HG03442 (cell line): ENCODE data around the gene OR2Y1.
"Not testable (repeated sequence)": the region's sequence is repeated elsewhere in the genome, so short reads cannot be mapped to it uniquely, and the experiment has no call there.

Experiments
- ATAC-seq: cut with Tn5 transposase; IDR thresholded peaks from one replicate; pipeline ENCODE4 v1.9.1; 2021; ENCODE audit warnings: mild to moderate bottlenecking, moderate library complexity; ENCODE audit not compliant: unreplicated experiment

OR2Y1 gene

DNA sequence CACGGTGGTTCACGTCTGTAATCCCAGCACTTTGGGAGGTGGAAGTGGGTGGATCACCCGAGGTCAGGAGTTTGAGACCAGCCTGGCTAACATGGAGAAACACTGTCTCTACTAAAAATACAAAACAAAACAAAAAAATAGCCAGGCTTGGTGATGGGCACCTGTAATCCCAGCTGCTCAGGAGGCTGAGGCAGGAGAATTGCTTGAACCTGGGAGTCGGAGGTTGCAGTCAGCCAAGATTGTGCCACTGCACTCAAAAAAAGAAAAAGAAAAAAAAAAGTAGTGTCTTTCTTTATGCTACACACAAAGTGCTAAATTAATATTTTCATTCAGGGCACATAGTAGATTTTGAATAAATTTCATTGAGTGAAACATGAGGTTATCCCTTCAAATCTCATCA is 1.1 kb upstream of the OR2Y1 start:
- not testable (repeated sequence) for ATAC-seq

DNA sequence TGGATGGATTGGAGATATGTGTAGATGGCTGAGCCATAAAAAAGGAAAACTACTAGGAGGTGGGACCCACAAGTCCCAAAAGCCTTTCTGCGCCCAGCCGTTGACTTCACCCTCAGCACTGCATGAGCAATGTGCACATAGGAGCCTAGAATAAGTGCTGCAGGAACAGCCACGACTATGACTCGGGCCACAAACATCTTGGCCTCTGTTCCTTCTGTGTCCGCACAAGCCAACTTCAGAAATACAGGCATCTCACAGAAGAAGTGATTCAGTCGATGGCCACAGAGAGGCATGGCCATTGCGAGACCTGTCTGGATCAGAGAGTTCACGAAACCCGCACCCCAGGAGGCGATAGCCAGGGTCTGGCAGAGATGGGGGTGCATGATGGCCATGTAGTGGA is 587 bp downstream of the OR2Y1 start:
- ATAC-seq: no peak

DNA sequence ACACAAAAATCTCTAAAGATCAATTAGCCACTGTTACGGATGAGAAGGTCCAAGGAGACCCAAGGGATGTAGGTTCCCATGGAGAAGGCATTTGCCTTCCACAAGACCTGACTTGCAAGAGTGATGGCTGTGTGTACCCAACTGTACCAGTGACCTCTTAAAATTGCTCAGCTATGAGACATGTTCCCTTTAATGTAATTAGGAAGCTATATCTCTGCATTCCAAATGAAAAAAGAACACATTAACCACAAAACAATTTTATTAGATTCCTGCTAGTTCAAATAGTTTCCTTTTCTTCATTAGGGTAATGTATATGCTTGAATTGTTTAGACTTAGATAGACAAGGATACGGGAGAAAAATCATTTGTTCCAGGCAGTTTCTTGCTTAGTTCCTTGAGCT is 3.3 kb downstream of the OR2Y1 start:
- ATAC-seq: no peak

DNA sequence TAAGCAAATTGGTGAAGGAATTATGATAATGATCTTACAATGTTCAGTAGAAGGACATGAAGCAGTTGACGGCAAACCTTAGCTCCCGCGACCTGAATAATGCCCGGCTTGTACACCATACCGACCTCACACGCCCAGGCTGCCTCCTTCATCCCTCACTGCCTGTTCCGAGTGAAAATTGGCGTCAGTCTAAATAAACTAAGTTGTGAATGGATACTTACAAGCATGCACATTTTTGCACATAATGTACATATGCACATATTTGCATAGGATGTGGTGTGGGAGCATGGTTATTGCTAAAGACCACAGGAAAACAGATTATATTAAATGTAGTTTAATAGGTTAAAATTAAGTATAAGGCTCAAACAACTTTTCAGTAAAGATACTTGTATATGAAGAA is 14.9 kb downstream of the OR2Y1 start:
- ATAC-seq: no peak

DNA sequence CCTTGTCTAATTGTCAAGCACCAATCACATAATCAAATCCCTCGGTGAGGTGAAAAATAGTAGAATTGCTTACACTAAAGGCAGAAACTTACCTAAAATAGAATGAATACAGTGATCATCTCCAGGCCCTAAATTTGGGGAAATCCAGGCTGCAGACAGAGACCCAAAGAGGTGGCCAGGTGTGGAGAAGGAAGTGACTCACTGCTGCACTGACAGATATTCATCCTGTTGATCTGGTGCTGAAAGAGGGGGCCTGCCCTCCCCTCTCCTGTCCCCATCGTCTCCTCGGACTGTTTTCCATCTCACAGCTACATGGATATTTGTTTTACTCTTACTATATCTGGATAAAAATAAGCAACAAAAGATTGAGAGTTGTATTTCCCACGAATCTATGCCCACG is 15.9 kb downstream of the OR2Y1 start:
- ATAC-seq: no peak

DNA sequence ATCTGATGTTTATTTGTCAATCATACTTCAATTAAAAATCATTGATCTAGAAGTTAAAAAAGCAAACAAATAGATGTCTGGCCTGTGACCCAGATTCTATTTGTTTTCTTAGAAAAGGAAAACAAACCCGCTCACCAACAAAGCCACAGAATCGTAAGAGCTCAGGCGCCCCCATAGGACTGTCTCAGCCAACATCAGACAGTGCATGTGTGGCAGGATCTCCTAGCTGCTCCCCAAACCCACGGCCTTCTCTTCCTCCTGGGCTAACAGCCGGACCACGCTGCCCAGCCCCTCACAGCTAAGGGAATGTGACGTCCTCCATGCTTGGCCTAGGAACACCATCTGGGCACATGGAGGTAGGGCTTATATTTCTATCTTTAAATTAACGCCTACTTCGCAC is 19.4 kb downstream of the OR2Y1 start:
- ATAC-seq: no peak

DNA sequence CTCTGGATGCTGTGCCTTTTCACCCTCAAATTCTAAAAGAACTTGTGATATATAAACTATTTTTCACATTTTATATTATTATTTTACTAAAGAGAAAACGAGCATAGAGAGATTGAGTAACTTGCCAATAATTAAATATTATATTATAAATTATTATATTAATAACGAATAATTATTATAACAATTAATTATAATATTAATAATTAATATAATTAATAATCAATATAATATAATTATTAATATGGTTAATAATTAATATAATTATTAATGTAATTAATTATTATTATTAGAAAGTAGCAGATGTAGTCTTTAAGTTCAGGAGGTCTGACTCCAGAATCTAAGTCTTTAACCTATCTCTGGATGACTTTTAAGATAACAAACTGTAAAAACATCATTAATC is 20.1 kb downstream of the OR2Y1 start:
- ATAC-seq: no peak

DNA sequence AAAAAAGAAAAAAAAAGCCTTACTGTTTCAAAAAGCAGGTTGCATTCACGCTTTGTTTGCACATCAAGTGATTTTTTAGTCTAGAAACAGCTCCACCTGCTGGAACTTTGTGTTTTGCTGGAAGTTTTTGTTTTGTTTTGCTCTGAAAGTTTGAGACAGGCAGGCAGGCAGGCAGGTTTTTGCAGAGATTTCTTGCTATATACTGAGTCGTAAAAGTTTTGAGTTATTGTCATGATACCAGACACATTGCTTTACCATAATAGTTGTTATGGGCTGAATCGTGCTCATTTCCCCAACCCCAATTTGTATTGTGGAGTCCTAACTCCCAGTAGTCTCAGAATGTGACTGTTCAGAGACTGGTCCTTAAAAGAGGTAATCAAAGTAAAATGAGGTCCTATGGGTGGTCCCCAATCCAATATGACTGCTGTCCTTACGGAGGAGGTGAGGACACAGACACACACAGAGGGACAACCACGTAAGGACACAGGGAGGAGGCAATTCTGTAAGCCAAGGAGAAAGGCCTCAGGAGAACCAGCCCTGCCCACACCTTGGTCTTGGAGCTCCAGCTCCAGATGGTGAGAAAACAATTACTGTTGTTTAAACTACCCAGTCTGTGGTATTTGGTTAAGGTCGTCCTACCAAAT is 20.9 kb downstream of the OR2Y1 start:
- ATAC-seq: no peak

DNA sequence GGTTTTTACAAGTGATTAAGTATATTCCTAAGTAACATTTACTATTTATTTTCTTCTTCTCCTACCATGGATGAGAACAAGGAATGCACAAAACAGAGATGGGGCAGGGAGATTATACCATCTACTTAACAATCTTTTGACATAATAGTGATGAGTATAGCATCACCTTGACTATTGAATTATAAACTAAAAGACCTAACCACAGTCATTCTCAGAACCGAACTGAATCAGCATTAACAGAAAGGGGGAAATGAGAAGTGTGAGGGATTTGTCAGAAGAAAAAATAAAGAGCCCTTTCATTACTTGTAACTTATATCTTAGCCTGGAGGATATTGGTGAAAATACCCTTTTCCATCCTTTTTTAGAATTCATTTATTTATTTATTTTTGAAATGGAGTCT is 21.9 kb downstream of the OR2Y1 start:
- ATAC-seq: peak; percentile 46

DNA sequence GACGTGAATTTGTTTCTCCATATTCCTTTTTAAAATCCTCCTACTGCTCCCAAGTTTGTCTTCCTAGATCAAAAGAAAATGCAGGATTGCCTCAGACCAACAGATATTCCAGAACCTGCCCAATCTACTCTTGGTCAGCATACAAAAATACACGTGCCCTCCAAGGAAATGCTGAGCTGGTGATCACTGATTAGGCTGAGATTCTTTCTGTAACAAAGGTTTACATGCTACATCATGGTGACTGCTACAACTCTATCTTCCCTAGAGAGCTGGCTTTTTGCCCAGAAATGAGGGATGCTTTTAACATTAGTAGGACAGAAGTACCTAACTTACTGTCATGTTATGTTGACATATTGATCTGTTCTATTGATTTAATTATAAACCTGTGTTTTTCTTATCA is 35.5 kb downstream of the OR2Y1 start:
- no peak for ATAC-seq

DNA sequence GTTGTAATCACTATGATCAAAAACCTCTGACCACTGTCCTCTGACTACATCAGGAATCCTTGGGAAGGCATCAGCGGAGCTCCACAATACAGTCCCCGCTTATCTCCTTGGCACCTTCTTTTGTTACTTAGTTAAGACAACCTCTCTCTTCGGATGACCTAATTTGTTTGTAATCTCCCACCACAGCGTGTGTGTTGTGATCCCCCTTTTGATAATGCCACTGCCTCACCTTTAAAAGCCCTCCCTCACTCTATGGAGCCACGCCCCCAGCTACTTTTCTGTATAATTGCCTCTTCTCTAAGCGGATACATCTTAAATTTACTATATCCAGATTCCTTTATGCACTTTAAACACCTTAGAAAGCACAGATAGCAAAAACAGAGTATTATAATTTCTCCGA is 35.9 kb downstream of the OR2Y1 start:
- no peak for ATAC-seq

DNA sequence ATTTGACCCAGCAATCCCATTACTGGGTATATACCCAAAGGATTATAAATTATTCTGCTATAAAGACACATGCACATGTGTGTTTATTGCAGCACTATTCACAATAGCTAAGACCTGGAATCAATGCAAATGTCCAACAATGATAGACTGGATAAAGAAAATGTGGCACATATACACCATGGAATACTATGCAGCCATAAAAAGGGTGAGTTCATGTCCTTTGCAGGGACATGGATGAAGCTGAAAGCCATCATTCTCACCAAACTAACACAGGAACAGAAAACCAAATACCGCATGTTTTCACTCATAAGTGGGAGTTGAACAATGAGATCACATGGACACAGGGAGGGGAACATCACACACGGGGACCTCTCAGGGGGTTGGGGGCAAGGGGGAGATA is 36.5 kb downstream of the OR2Y1 start:
- ATAC-seq: not testable (repeated sequence)

DNA sequence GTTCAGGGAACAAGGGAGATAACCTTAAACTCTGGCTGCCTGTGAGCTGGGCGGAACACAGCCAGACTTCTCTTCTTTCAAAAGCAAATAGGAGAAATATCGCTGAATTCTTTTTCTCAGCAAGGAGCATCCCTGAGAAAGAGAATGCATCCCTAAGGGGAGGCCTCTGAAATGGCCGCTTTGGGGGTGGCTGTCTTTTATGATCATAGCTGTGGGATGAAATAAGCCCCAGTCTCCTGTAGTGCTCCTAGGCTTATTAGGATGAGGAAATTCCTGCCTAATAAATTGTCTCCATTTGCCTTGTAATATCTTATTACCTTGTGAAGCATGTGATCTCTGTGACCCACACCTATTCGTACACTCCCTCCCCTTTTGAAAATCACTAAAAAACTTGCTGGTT is 39.4 kb downstream of the OR2Y1 start:
- not testable (repeated sequence) for ATAC-seq

DNA sequence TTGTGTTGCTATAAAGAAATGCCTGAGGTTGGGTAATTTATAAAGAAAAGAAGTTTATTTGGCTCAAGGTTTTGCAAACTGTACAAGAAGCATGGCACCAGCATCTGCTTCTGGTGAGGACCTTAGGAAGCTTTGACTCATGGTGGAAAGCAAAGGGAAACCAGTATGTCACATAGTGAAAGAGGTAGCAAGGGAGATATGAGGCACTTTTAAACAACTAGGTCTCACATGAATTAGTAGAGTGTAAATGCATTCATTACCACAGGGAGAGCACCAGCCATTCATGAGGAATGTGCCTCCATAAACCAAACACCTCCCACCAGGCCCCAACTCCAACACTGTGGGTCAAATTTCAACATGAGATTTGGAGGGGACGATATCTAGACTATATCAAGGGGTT is 40.8 kb downstream of the OR2Y1 start:
- ATAC-seq: no peak

DNA sequence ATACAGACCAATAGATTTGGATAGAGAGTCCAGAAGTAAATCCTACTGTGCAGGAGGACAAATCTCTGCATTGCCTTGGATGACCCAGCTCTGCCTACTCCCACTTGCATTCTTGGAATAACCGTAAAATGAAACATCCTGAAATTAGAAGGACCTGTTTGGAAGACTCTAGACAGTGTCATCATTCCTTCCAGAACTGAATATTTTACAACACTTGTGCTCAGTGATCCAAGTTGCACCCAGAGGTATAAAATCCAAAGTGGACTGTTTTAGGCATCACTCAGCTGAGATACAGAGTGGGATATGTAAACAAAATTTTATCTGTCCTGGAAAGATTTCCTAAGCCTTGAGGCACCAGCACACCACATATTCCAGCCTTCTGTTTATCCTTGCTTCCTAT is 43.7 kb downstream of the OR2Y1 start:
- no peak for ATAC-seq

DNA sequence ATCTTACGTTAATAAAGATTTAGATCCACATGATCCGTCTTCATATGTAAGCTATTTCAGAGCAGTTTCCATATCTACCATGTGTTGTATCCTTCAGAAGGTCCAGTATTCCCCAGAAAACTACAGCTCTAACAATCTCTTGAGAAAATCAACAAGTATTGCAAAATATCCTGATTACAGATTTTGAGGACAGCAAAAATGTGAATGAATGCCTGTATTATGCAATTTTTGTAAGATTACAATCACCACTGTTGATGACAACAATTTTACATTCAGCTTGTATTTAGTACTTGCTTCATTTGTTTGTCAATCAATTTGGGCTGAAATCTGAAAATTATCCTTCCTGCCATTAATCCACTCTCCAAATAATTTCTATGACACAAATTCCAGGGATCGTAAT is 47.4 kb downstream of the OR2Y1 start:
- ATAC-seq: no peak

DNA sequence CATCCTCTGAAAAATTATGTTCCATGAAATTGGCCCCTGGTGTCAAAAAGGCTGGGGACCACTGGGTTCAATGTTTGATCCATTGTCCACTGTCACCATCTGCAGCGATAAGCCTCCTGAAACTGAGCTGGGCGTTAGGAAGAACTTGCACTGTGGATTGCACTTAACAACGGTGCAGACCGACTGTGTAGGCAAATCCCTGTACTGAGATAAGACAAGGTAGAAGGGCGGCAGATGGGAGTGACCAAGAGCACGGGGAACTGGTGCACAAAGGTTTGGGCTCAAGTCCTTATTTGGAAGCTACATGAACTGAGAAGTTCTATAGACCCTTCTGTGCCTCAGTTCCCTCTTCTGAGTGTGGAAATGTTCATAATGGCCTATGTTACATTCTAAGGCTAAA is 48.8 kb downstream of the OR2Y1 start:
- ATAC-seq: no peak

DNA sequence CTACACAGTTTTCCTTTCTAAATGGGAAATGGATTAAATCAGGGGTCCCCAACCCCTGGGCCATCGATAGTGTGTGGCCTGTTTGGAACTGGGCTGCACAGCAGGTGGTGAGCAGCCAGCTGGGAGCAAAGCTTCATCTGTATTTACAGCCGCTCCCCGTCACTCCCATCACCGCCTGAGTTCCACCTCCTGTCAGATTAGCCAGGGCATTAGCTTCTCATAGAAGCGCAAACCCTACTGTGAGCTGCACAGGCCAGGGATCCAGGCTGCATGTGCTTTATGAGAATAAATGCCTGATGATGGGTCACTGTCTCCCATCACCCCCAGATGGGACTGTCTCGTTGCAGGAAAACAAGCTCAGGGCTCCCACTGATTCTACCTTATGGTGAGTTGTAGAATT is 49.3 kb downstream of the OR2Y1 start:
- no peak for ATAC-seq

DNA sequence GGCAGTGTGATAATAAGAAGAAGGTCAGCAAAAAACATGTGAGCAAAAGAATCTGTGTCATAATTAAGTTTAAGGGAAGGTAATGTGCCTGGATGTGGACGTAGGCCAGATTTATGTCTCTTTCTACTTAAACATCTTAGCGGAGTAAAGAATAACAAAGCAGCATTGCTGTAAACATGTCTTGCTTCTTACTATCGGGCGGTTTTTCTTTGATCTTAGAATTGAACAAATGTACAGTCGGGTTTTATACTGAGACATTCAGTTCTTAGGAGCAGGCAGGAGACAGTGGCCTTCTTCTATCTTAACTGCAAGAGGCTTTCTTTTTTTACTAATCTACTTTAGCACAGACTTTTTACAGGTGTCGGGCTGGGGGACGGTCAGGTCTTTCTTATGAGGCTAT is 50.1 kb downstream of the OR2Y1 start:
- no peak for ATAC-seq
